ENCODE data around the gene SPATA12.

The SPATA12 gene, protein sequence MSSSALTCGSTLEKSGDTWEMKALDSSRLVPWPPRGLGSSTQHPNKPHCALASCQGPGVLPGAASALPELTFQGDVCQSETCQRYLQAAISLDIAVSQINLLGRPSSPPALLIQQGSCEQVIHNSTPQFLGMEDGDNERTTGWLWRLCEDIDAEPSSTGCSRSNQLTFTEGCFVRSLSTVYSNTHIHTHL

DNA sequence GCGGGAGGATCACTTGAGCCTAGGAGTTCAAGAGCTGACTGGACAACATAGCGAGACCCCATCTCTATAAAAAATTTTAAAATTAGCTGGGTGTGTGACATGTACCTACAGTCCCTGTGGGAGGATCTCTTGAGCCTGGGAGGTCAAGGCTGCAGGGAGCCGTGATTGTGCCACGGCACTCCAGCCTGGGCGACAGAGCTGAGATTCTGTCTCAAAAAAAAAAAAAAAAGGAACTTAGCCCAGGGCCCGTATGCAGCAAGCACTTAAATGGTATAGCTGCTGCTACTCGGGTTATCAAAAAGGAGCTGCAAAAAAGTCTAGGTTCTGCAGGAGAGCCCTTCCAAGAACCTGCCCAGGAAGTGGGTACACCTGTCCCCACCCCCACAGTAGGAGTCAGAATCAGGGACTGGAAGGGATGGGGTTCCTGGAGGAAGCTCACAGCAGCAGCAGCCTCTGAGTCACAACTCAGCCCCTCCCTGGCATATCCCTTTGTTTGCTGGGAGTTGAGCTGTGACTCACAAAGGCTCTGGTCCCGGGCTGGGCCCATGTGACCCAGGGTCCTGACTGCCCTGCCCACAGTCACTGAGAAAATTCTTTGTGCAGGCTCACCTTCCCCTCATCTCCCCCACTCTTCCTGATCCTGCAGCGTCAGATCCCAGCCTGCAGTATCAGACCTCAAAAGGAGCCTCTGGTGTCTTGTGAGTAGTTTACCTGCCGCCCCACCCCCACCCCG is at the start of gene SPATA12:
TSS of gene SPATA12 (plus strand) at position 576 of the 733 bp plus-strand sequence. CDS start 13,031 bp downstream, outside the sequence.
- TF ChIP-seq EZH2phosphoT487 (conservative IDR thresholded peaks at IDR 0.05; ENCODE audit: low read length), result no peak
- TF ChIP-seq, protein P1, sequence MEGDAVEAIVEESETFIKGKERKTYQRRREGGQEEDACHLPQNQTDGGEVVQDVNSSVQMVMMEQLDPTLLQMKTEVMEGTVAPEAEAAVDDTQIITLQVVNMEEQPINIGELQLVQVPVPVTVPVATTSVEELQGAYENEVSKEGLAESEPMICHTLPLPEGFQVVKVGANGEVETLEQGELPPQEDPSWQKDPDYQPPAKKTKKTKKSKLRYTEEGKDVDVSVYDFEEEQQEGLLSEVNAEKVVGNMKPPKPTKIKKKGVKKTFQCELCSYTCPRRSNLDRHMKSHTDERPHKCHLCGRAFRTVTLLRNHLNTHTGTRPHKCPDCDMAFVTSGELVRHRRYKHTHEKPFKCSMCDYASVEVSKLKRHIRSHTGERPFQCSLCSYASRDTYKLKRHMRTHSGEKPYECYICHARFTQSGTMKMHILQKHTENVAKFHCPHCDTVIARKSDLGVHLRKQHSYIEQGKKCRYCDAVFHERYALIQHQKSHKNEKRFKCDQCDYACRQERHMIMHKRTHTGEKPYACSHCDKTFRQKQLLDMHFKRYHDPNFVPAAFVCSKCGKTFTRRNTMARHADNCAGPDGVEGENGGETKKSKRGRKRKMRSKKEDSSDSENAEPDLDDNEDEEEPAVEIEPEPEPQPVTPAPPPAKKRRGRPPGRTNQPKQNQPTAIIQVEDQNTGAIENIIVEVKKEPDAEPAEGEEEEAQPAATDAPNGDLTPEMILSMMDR (IDR thresholded peaks at IDR 0.05; ENCODE audit: insufficient read depth, low read length, poor library complexity, severe bottlenecking), result no peak
- no peak within 1 kb of the TSS for H3K27ac ChIP-seq (ENCODE audit: low read depth, low read length)
- no peaks in the 10 kb centered on the region for H3K36me3 ChIP-seq (ENCODE audit: low read length)
- H3K4me3 ChIP-seq (ENCODE audit: insufficient read depth, low read length, poor library complexity, severe bottlenecking), result no peak within 1 kb of the TSS
- H3K4me2 ChIP-seq (ENCODE audit: low read depth, low read length, poor library complexity, severe bottlenecking), result no peak within 1 kb of the TSS
- H3K9me3 ChIP-seq (ENCODE audit: insufficient read depth, low read length), result no peaks in the 10 kb centered on the region
- no peaks in the 10 kb centered on the region for H3K9me2 ChIP-seq (replicated peaks; ENCODE audit: insufficient read depth, low read length)
- no peaks in the 10 kb centered on the region for H3K79me2 ChIP-seq (ENCODE audit: insufficient read depth, low read length)
- no peaks in the 10 kb centered on the region for H3F3A ChIP-seq (ENCODE audit: insufficient read depth)
- no peak within 1 kb of the TSS for H2AFZ ChIP-seq (ENCODE audit: low read depth, low read length, severe bottlenecking)
- H3K9ac ChIP-seq (ENCODE audit: low read length), result no peak within 1 kb of the TSS
- H3K27me3 ChIP-seq (ENCODE audit: low read length), result no peaks in the 10 kb centered on the region
- no peaks in the 10 kb centered on the region for H4K20me1 ChIP-seq (ENCODE audit: low read depth, low read length)

DNA sequence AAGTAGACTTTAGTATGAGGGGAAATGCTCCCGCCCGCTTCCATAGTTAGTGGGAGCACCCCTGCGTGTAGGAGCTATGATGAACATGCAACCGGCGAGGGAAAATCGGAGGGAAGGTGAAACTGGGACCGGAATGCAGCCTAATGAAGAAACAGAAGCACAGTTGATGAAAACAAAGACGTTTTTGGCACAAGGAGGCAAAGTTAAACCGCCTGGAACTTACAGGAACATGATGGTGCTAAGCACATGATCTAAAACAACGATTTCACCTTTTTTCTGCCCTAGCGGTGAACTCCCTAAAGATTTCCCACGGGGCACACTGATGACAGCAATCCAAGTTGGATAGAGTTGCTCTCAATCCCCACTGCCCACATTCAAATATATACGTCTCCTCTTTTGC is 49.4 kb upstream of the SPATA12 start:
- Histone ChIP-seq H3K9ac (ENCODE audit: low read length) (no peak overlapping the region), H2AFZ (ENCODE audit: low read depth, low read length, severe bottlenecking) (no peak overlapping the region), H3K4me2 (ENCODE audit: low read depth, low read length, poor library complexity, severe bottlenecking) (no peak overlapping the region), H3F3A (ENCODE audit: insufficient read depth) (no peaks in the 10 kb centered on the region), H3K27me3 (ENCODE audit: low read length) (no peaks in the 10 kb centered on the region), H3K4me3 (ENCODE audit: insufficient read depth, low read length, poor library complexity, severe bottlenecking) (no peak overlapping the region), H3K36me3 (ENCODE audit: low read length) (no peaks in the 10 kb centered on the region), H3K27ac (ENCODE audit: low read depth, low read length) (no peak overlapping the region), H3K79me2 (ENCODE audit: insufficient read depth, low read length) (no peaks in the 10 kb centered on the region), H3K9me2 (replicated peaks; ENCODE audit: insufficient read depth, low read length) (no peaks in the 10 kb centered on the region), H3K9me3 (ENCODE audit: insufficient read depth, low read length) (no peaks in the 10 kb centered on the region), H4K20me1 (ENCODE audit: low read depth, low read length) (no peaks in the 10 kb centered on the region)
- TF ChIP-seq, protein P1 (IDR thresholded peaks at IDR 0.05; ENCODE audit: insufficient read depth, low read length, poor library complexity, severe bottlenecking), result no peak
- TF ChIP-seq EZH2phosphoT487 (conservative IDR thresholded peaks at IDR 0.05; ENCODE audit: low read length), result no peak

DNA sequence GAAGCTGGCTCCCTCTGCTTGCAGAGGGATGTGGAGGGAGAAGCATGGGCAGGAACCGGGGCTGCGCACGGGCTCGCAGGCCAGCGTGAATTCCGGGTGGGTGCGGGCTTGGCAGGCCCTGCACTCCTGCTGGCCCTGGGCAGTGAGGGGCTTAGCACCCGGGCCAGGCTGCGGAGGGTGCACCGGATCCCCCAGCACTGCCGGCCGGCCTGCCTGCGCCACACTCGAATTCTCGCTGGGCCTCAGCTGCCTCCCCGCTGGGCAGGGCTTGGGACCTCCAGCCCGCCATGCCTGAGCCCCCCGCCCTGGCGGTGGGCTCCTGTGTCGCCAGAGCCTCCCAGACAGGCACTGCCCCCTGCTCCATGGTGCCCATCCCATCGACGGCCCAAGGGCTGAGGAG is 47.6 kb upstream of the SPATA12 start:
- TF ChIP-seq, protein P1 (IDR thresholded peaks at IDR 0.05; ENCODE audit: insufficient read depth, low read length, poor library complexity, severe bottlenecking), result no peak
- TF ChIP-seq EZH2phosphoT487 (conservative IDR thresholded peaks at IDR 0.05; ENCODE audit: low read length), result no peak
- no peak overlapping the region for H3K27ac ChIP-seq (ENCODE audit: low read depth, low read length)
- no peaks in the 10 kb centered on the region for H3K9me3 ChIP-seq (ENCODE audit: insufficient read depth, low read length)
- no peaks in the 10 kb centered on the region for H3K27me3 ChIP-seq (ENCODE audit: low read length)
- no peaks in the 10 kb centered on the region for H3K36me3 ChIP-seq (ENCODE audit: low read length)
- no peak overlapping the region for H3K4me3 ChIP-seq (ENCODE audit: insufficient read depth, low read length, poor library complexity, severe bottlenecking)
- H3K9me2 ChIP-seq (replicated peaks; ENCODE audit: insufficient read depth, low read length), result no peaks in the 10 kb centered on the region
- no peaks in the 10 kb centered on the region for H4K20me1 ChIP-seq (ENCODE audit: low read depth, low read length)
- no peaks in the 10 kb centered on the region for H3F3A ChIP-seq (ENCODE audit: insufficient read depth)
- no peaks in the 10 kb centered on the region for H3K79me2 ChIP-seq (ENCODE audit: insufficient read depth, low read length)
- H3K9ac ChIP-seq (ENCODE audit: low read length), result no peak overlapping the region
- H2AFZ ChIP-seq (ENCODE audit: low read depth, low read length, severe bottlenecking), result no peak overlapping the region
- H3K4me2 ChIP-seq (ENCODE audit: low read depth, low read length, poor library complexity, severe bottlenecking), result no peak overlapping the region
